GM12864 (cell line): ENCODE results near the gene DDX18.

ENCODE experiments used
- DNase-seq: peaks from one replicate; pipeline ENCODE4 v3.0.0-alpha.2; 2011; ENCODE audit warnings: low read depth
- H3K4me3 ChIP-seq: 2 replicates; pipeline ENCODE4 v1.5.1; 2011; ENCODE audit warnings: mild to moderate bottlenecking, low read depth, low read length, control low read depth
- CTCF ChIP-seq: IDR thresholded peaks from 2 replicates; pipeline ENCODE4 v1.5.1; 2011; ENCODE audit warnings: low read depth, mild to moderate bottlenecking, moderate library complexity, low read length, control low read depth, inconsistent platforms; ENCODE audit errors: missing control alignments

Gene DDX18

DNA sequence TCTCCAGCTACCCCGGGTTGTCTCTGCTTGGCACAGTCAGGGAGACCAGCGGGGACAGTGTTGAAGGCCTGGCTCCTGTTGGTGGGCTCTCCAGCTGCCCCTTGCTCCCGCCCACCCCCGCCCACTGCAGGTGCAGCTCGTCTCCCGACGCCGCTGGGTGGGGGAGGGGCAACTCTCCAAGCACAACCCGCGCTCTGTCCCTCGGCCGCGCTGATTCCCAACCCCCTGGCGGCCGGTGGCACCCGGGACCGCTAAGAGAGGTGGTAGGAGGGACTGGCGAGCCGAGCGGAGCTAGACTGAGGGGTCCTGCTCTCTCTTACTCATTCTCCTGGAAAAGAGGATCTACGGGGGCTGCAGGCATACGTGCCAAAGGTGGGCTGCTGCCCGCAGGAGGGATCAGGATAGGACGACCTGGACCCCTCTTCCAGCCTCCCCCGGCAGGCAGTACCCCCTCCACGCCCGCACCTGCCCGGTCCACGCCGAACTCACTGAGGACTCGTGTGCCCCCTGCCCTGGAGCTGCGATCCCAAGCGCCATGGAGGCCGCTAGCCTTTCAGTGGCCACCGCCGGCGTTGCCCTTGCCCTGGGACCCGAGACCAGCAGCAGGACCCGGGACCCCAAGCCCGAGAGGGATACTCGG lies 44.5 kb downstream of the DDX18 start:
- TF ChIP-seq CTCF = no peak
- no peak overlapping the region for H3K4me3 ChIP-seq
- DNase-seq = no peak

DNA sequence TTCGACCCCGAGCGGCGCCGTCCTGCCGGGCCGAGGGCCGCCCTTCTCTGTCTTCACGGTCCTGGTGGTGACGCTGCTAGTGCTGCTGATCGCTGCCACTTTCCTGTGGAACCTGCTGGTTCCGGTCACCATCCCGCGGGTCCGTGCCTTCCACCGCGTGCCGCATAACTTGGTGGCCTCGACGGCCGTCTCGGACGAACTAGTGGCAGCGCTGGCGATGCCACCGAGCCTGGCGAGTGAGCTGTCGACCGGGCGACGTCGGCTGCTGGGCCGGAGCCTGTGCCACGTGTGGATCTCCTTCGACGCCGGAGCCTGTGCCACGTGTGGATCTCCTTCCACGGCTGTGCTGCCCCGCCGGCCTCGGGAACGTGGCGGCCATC lies 45.0 kb downstream of the DDX18 start:
- TF ChIP-seq CTCF = no peak
- no peak overlapping the region for H3K4me3 ChIP-seq
- DNase-seq = no peak

DNA sequence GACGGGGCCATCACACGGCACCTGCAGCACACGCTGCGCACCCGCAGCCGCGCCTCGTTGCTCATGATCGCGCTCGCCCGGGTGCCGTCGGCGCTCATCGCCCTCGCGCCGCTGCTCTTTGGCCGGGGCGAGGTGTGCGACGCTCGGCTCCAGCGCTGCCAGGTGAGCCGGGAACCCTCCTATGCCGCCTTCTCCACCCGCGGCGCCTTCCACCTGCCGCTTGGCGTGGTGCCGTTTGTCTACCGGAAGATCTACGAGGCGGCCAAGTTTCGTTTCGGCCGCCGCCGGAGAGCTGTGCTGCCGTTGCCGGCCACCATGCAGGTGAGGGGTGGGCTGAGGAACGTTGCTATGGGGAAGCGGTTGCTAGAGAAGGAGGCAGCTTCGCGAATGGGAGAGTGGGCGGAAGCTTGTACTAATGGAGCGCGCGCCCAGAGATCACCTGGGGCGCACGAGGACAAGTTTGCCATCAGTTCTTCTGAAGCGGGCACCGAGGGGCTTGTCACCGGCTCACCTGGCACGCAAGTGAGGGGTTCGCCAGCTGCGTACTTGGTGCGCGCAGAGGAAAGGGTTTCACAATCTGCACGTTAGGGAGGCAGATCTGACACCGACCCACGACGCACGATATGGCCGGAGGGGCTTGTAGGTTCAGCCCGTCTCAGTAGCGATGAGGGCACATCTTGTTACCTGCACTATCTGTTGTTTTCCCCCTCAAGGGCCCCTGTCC lies 45.6 kb downstream of the DDX18 start:
- no peak overlapping the region for H3K4me3 ChIP-seq
- no peak for DNase-seq
- no peak for TF ChIP-seq CTCF

DNA sequence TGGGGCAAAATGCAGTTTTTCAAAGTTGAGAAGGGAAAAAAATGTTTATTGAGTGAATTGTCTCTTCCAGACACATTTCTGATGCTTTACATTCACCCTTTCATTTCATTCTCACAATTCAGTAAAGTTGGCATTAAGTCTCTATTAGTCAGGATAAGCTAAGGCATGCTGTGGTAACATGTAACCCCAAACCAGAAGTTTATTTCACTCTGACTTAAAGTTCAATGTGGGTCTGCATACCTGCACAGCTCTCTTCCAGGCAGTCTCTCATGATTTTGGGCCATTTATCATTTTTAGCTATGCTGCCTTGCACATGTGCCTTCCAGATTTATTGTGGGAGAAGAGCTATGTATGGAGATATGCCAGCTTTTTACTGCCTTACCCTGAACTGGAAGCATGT lies 48.0 kb downstream of the DDX18 start:
- TF ChIP-seq CTCF = no peak
- DNase-seq = no peak
- H3K4me3 ChIP-seq = no peak overlapping the region

GRCh38 chr2:117875786-117876185 lies 61.3 kb downstream of the DDX18 start:
- no peak for TF ChIP-seq CTCF
- H3K4me3 ChIP-seq = no peak overlapping the region
- DNase-seq = no peak

DNA sequence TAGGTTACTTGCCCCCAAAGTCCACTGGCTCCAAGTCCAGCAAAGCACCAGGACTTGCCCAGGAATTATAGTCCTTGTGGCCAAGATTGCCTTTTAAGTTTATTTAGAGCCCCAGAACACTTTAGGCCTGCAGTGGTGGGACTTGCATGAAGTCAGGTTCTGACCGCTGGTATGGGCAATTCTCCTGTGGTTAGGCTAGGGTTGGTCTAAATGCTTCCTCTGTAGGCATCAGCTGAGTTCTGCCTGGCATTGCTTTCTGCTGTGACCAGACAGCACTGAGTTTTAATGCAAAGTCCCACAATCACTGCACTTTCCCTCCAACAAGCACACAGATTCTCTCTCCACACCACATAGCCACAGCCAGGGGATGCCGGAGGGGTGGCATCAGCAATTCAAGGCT lies 64.5 kb downstream of the DDX18 start:
- TF ChIP-seq CTCF = no peak
- DNase-seq = no peak
- H3K4me3 ChIP-seq = no peak overlapping the region
